HG03520 (cell line): ENCODE data around the gene TRIO.
"Not testable (repeated sequence)": the region's sequence is repeated elsewhere in the genome, so short reads cannot be mapped to it uniquely, and the experiment has no call there.

Experiments used
- ATAC-seq: cut with Tn5 transposase; IDR thresholded peaks from one replicate; pipeline ENCODE4 v1.9.1; 2021; ENCODE audit warnings: mild to moderate bottlenecking, moderate library complexity; ENCODE audit not compliant: unreplicated experiment

TRIO gene

GRCh38 chr5:14204785-14205321 lies 61.7 kb downstream of the TRIO start:
- no peak for ATAC-seq

- no peak for ATAC-seq
These were observed 63.0 kb downstream of the TRIO start for GRCh38 chr5:14206028-14206725.

GRCh38 chr5:14207428-14207827 lies 64.3 kb downstream of the TRIO start:
- not testable (repeated sequence) for ATAC-seq

DNA sequence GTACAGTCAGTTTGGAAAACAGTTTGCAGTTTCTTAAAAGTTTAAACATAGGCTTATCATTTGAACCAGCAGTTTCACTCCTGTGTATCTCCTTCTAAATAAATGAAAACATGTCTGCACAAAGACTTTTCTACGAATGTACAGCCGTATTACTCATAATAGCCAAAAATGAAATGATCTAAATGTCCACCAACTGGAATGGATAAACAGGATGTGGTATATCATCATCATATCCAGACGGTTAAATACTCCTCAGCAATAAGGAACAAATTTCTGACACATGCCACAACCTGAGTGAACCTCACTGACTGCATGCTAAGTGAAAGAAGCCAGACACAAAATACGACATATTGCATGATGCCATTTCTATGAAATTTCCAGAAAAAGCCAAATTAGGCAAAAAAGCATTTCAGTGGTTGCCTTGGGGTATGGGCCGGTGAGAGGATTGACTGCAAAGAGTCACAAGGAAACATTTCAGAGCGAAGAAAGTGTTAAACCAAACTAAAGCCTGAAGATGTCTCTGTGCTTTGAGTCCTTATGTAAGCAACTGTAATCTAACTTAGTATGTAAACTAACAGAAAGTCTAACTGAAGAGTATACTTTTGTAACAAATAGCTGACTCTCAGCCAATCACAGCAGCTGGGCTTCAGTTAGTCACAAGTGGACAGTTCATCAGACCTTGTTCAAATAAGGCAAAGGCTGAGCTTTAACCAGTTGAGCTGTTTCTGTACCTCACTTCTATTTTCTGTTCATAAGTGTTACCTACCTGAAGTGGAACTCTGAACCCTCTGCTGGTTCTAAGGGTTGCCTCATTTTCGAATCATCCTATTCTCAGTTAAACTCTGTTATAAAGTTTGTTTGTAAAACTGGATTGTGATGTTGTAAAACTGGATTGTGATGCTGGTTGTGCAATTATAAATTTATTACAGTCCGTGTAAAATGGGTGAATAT lies 65.2 kb downstream of the TRIO start:
- ATAC-seq = peak; percentile 50

DNA sequence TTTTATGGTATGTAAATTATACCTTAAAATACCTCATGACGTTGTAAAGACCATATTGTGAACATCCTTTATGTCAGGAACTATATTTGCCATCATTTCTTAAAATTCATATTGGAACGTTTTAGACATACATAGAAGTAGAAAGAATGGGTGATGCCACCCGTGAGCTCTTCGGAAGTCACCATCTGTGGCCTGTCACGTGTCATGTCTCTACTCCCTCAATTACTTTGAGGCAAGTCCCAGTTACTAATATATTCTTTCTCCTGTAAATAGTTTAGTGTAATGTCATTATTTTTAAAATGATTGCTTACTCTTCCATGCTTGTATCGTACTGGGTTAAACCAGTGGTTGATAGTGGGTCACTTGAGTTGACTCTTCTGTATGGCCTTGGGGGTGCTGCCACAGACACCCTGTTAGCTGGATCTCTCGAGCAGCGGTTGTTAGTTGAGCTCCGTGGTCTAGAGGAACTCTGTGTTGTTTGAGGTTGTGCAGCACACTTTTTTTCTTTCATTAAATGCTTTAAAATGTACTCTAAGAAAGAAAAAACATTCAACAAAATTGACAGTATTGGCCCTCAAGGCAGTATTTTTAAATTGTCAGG lies 66.2 kb downstream of the TRIO start:
- ATAC-seq = no peak

GRCh38 chr5:14209836-14210235 lies 66.7 kb downstream of the TRIO start:
- no peak for ATAC-seq

GRCh38 chr5:14210729-14211128 lies 67.6 kb downstream of the TRIO start:
- ATAC-seq = no peak

GRCh38 chr5:14211818-14212803 lies 69.0 kb downstream of the TRIO start:
- peak; percentile 21 for ATAC-seq

DNA sequence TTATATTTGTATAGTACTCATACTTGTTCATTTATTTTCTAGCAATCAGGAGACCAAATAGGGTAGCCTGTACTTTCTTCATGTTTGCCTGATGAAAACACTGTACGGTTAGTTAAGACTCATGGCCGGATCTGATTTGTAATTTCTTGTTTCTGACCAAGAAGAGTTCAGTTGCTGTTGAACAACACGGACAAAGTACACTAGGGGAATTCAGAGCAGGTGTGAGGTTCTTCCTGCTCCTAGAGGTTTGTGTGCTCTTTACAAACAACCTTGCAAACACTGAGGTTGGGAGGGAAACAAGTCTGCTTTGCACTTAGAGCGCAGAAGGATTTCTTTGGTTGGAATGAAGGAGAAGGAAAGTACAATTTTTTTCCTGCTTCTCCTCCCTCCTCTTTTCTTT lies 69.7 kb downstream of the TRIO start:
- no peak for ATAC-seq

DNA sequence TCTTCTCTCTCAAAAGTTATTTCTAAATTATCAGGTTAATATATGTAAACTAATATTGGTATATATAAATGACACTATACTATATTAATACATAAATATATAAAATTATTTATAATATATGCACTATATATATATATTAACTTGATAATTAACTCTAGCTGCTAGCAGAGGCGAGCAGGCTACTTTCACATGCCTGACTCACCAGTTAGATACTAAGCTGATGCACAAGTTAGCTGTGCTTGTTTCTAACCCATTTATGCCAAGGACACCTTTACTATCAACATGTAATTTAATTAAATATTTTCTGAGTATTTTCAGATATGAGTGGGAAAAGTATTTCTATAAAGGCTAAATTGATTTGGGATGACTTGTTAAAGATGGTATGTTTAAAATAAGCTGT lies 70.1 kb downstream of the TRIO start:
- no peak for ATAC-seq

- peak; percentile 23 for ATAC-seq
These were observed 70.9 kb downstream of the TRIO start for GRCh38 chr5:14213813-14214585.

DNA sequence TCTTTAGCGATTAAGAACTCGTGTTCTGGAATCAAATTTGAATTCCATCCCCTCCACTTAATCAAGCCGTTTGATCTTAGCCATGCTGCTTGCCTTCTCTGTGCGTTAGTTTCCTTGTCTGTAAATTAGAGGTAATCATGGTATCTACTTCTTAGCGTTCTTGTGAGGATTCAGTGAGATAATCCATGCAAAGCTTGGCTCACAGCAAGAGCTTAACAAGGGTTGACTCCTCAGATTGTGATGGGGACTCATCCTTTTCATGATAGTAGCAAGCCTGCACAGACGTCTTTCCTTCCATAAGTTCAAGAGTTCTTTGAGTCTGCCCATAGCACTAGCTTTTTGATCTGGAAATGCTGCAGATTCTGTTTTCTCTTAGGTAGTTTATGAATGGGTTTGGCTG lies 72.8 kb downstream of the TRIO start:
- ATAC-seq = no peak

DNA sequence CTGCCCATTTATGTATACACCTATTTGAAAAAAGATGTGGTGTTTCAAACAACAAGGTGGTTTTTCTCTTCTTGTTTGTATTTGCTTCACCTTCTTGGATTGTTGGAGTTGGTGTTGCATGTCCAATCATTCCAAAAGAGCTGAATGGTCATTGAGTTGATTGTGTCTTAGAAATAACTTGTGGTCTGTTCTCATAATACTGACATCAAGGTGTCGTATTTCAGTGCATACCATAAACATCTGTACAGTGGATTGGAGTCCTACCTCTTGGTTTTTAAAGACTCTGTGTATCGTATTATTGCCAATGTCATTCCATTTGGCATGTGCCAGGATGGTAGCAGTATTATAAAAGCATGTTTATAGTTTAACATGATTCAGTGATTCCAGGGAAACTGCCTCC lies 73.2 kb downstream of the TRIO start:
- ATAC-seq = no peak

DNA sequence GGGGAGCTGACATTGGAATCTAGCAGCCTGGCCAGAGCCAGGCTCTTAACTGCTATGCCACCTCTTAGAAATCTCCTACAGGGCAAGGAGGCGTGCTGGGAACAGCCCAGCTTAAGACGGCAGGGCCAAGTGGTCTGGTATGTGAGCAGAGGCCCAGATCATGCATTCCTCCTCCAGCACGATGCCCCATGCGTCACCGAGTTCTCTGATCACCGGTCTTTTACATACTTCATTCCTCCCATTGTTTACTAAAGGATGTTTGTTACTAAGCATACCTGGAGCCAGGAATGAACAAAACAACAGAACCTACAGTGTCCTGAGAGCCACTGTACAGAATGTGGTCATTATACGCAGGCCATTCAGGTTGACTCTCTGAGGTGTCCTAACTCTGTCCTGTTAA lies 73.8 kb downstream of the TRIO start:
- ATAC-seq = no peak

DNA sequence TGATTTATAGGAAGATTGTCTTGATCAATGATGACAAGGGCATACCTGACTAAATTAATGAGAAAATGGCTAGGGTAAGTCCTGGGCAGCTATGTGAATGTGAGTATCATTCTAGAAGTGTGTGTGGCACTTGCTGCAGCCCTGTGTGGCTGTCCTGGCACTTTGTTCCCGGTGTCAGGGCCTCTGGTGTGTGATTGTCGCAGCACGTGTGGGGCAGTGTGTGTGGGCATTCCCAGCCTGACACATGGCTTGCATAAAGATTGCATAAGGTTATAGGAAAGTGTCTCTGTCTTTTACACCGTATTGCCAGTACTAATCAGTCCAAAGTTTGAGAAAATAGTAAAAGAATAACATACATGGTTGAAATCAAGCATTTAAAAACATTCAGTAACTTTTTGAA lies 74.4 kb downstream of the TRIO start:
- no peak for ATAC-seq

- ATAC-seq = no peak
These were observed 74.9 kb downstream of the TRIO start for GRCh38 chr5:14218011-14218410.

DNA sequence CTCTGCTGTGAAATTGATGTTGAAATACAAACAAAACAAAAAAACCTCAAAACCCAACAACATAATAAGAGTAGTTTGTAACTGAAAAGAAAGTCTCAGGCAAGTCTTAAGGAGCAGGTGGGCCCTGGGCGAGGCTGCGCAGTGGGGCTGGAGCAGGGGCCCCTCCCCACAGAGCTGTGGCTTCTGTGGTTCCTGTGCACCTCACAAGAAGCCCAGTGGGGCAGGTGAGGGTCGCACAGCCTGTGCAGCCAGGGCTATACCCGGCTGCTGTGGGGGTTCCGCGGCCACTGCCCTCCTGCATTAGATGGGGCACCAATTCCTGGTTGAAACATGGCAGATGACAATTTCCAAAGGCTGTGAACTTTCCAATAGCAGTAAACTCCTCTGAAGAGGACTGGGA lies 75.3 kb downstream of the TRIO start:
- no peak for ATAC-seq

DNA sequence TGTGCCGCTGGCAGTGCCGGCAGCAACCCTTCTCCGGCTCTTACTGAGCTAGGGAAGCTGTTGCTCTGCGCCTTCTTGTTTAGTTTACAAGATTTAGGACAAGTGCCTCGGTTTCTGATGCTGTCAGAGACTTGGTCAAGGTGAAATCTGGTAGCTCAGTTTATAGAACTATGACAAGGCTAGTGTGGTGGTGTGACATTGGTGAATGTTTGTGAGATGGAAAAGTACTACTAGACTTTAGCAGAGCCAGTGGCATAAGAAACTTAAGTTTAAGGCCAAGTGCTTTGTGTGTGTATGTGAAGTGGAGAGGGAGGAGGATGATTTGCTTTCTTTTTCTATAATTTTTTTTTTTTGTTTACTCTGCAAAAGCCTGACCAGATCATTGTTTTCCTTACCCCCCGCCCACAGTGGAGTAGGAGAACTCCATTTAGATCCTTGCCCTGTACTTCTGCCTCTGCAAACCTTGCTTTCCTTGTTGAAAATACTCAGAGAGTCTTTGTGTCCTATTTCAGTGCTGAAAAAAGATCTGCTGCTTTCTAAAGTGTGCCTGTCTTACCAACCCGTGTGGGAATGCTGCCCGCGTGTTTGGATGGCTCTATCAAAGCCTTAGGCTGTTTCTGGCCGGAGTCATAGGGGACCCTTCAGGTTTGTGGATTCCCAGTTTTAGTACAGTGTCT lies 75.9 kb downstream of the TRIO start:
- ATAC-seq = no peak
